SK-N-SH treated with all-trans-retinoic acid at 6 μM for 48 hours (cell line): ENCODE data around the gene SARS2.

ENCODE experiments used
- ATAC-seq: fragments of 200-7000 bp; cut with Tn5 transposase; 3 replicates; pipeline ENCODE4 v1.9.1; 2020; ENCODE audit warnings: mild to moderate bottlenecking, moderate library complexity
- ARNTL ChIP-seq: fragments of 450-650 bp; formaldehyde crosslinking; IDR thresholded peaks from 2 replicates; pipeline ENCODE4 v1.5.0; 2020; ENCODE audit warnings: low read depth, mild to moderate bottlenecking, moderate library complexity, borderline replicate concordance
- BACH2 ChIP-seq: fragments of 250-450 bp; sonication (Bioruptor Pico); IDR thresholded peaks from 2 replicates; pipeline ENCODE4 v1.9.0; 2021; ENCODE audit warnings: mild to moderate bottlenecking, borderline replicate concordance
- CREB5 ChIP-seq: fragments of 250-450 bp; sonication (Bioruptor Pico); IDR thresholded peaks from 2 replicates; pipeline ENCODE4 v1.5.1; 2020; ENCODE audit warnings: low read depth, mild to moderate bottlenecking, moderate library complexity
- CSDC2 ChIP-seq: fragments of 250-450 bp; sonication (Bioruptor Pico); IDR thresholded peaks from 2 replicates; pipeline ENCODE4 v1.5.0; 2020; ENCODE audit warnings: mild to moderate bottlenecking, moderate library complexity
- CSRNP3 ChIP-seq: fragments of 250-450 bp; sonication (Bioruptor Pico); IDR thresholded peaks from 2 replicates; pipeline ENCODE4 v1.5.1; 2021; ENCODE audit warnings: mild to moderate bottlenecking, moderate library complexity
- ESRRG ChIP-seq: fragments of 250-450 bp; sonication (Bioruptor Pico); IDR thresholded peaks from 2 replicates; pipeline ENCODE4 v1.6.1; 2021; ENCODE audit warnings: mild to moderate bottlenecking
- GLIS3 ChIP-seq: fragments of 250-450 bp; sonication (Bioruptor Pico); IDR thresholded peaks from 2 replicates; pipeline ENCODE4 v1.5.0; 2020; ENCODE audit warnings: mild to moderate bottlenecking, moderate library complexity
- ISL1 ChIP-seq: fragments of 250-450 bp; sonication (Bioruptor Pico); IDR thresholded peaks from 2 replicates; pipeline ENCODE4 v2.1.2; 2022; ENCODE audit warnings: mild to moderate bottlenecking, moderate library complexity
- OSR1 ChIP-seq: fragments of 250-450 bp; sonication (Bioruptor Pico); IDR thresholded peaks from 2 replicates; pipeline ENCODE4 v1.8.0; 2022; ENCODE audit warnings: moderate library complexity, mild to moderate bottlenecking, inconsistent platforms
- PATZ1 ChIP-seq: fragments of 250-450 bp; sonication (Bioruptor Pico); IDR thresholded peaks from 2 replicates; pipeline ENCODE4 v1.8.0; 2020; ENCODE audit warnings: mild to moderate bottlenecking, moderate library complexity, borderline replicate concordance
- POU6F1 ChIP-seq: fragments of 250-450 bp; sonication (Bioruptor Pico); IDR thresholded peaks from 2 replicates; pipeline ENCODE4 v1.8.0; 2021; ENCODE audit warnings: low read depth, mild to moderate bottlenecking, moderate library complexity, borderline replicate concordance
- PPARA ChIP-seq: fragments of 250-450 bp; sonication (Bioruptor Pico); IDR thresholded peaks from 2 replicates; pipeline ENCODE4 v1.5.0; 2020; ENCODE audit warnings: mild to moderate bottlenecking, borderline replicate concordance
- RARB ChIP-seq: fragments of 250-450 bp; sonication (Bioruptor Pico); IDR thresholded peaks from 2 replicates; pipeline ENCODE4 v1.8.0; 2021; ENCODE audit warnings: mild to moderate bottlenecking, moderate library complexity
- SNAI2 ChIP-seq: fragments of 250-450 bp; sonication (Bioruptor Pico); IDR thresholded peaks from 2 replicates; pipeline ENCODE4 v1.5.0; 2020; ENCODE audit warnings: mild to moderate bottlenecking, moderate library complexity
- TOX ChIP-seq: fragments of 250-450 bp; sonication (Bioruptor Pico); IDR thresholded peaks from 2 replicates; pipeline ENCODE4 v1.8.0; 2021; ENCODE audit warnings: mild to moderate bottlenecking, moderate library complexity, borderline replicate concordance
- TSHZ2 ChIP-seq: fragments of 250-450 bp; sonication (Bioruptor Pico); IDR thresholded peaks from 2 replicates; pipeline ENCODE4 v1.5.0; 2020; ENCODE audit warnings: mild to moderate bottlenecking, moderate library complexity
- ZFP3 ChIP-seq: fragments of 250-450 bp; sonication (Bioruptor Pico); IDR thresholded peaks from 2 replicates; pipeline ENCODE4 v1.5.0; 2020; ENCODE audit warnings: mild to moderate bottlenecking, moderate library complexity
- ZFP30 ChIP-seq: fragments of 450-650 bp; formaldehyde crosslinking; IDR thresholded peaks from 2 replicates; pipeline ENCODE4 v1.5.0; 2022; ENCODE audit warnings: mild to moderate bottlenecking, moderate library complexity
- ZNF565 ChIP-seq: fragments of 450-650 bp; formaldehyde crosslinking; conservative IDR thresholded peaks from 2 replicates; pipeline ENCODE4 v1.5.0; 2020; ENCODE audit warnings: low read depth, mild to moderate bottlenecking, moderate library complexity
- ZNF70 ChIP-seq: fragments of 450-650 bp; formaldehyde crosslinking; IDR thresholded peaks from 2 replicates; pipeline ENCODE4 v1.5.0; 2020; ENCODE audit warnings: mild to moderate bottlenecking, moderate library complexity
- ZNF8 ChIP-seq: fragments of 450-650 bp; formaldehyde crosslinking; IDR thresholded peaks from 2 replicates; pipeline ENCODE4 v1.5.0; 2020; ENCODE audit warnings: mild to moderate bottlenecking, moderate library complexity

The SARS2 gene

GRCh38 chr19:38907670-38908069, 22.9 kb downstream of the SARS2 start:
- ATAC-seq = no peak
- TF ChIP-seq ESRRG (CRISPR knock-in tag) (no peak), ISL1 (no peak), TSHZ2 (CRISPR knock-in tag) (no peak), ZNF8 (CRISPR knock-in tag) (no peak), ZNF565 (CRISPR knock-in tag) (no peak), ZFP3 (no peak), PPARA (no peak), POU6F1 (CRISPR knock-in tag) (no peak), SNAI2 (no peak), OSR1 (CRISPR knock-in tag) (no peak), ARNTL (CRISPR knock-in tag) (no peak), GLIS3 (CRISPR knock-in tag) (no peak), TOX (CRISPR knock-in tag) (no peak), CREB5 (CRISPR knock-in tag) (no peak), ZNF70 (CRISPR knock-in tag) (no peak), CSRNP3 (CRISPR knock-in tag) (no peak), PATZ1 (CRISPR knock-in tag) (no peak), CSDC2 (CRISPR knock-in tag) (no peak)

- ATAC-seq = no peak
- TF ChIP-seq RARB = no peak
- no peak for TF ChIP-seq OSR1 (CRISPR knock-in tag)
- no peak for TF ChIP-seq CREB5 (CRISPR knock-in tag)
- TF ChIP-seq CSRNP3 (CRISPR knock-in tag) = no peak
- no peak for TF ChIP-seq BACH2 (CRISPR knock-in tag)
- no peak for TF ChIP-seq PATZ1 (CRISPR knock-in tag)
- no peak for TF ChIP-seq ZNF70 (CRISPR knock-in tag)
- TF ChIP-seq ZFP30 (CRISPR knock-in tag) = no peak
- TF ChIP-seq ZNF565 (CRISPR knock-in tag) = no peak
- no peak for TF ChIP-seq POU6F1 (CRISPR knock-in tag)
- no peak for TF ChIP-seq TOX (CRISPR knock-in tag)
- no peak for TF ChIP-seq GLIS3 (CRISPR knock-in tag)
Measured at GRCh38 chr19:38907227-38907626, 23.3 kb downstream of the SARS2 start.
